ENCODE data around the gene CLEC4D.

Gene CLEC4D

GRCh38 chr12:8513256-8513655 is at the start of gene CLEC4D:
CLEC4D (plus strand) TSS chr12:8513503; CDS start chr12:8513733, 230 bp downstream.
- Mint-ChIP-seq H3K4me3 (no peak within 1 kb of the TSS), H3K4me1 (peaks cover 5% of the 10 kb centered on the region), H3K27me3 (ENCODE audit: low read depth) (no peaks in the 10 kb centered on the region), H3K36me3 (ENCODE audit: low read depth) (no peaks in the 10 kb centered on the region), H3K9me3 (no peaks in the 10 kb centered on the region), H3K27ac (no peak within 1 kb of the TSS)
- TF ChIP-seq CTCF (IDR thresholded peaks at IDR 0.05; ENCODE audit: unreplicated experiment in 3 of 3), result no peak

GRCh38 chr12:8465301-8465996 is 47.9 kb upstream of the CLEC4D start:
- peaks cover 4% of the 10 kb centered on the region for H3K4me1 Mint-ChIP-seq

GRCh38 chr12:8466241-8466640 is 47.1 kb upstream of the CLEC4D start:
- H3K4me1 Mint-ChIP-seq, result peaks cover 4% of the 10 kb centered on the region

More at GRCh38 chr12:8465301-8465996, 47.9 kb upstream of the CLEC4D start:
- Mint-ChIP-seq H3K4me3 (no peak overlapping the region), H3K36me3 (ENCODE audit: low read depth) (no peaks in the 10 kb centered on the region), H3K9me3 (peaks cover 10% of the 10 kb centered on the region), H3K27ac (no peak overlapping the region), H3K27me3 (ENCODE audit: low read depth) (no peaks in the 10 kb centered on the region)
- TF ChIP-seq CTCF (IDR thresholded peaks at IDR 0.05; ENCODE audit: unreplicated experiment in 3 of 3), result no peak

GRCh38 chr12:8471090-8471489 is 42.2 kb upstream of the CLEC4D start:
- TF ChIP-seq CTCF (IDR thresholded peaks at IDR 0.05; ENCODE audit: unreplicated experiment in 3 of 3), result no peak
- no peak overlapping the region for H3K4me3 Mint-ChIP-seq
- no peaks in the 10 kb centered on the region for H3K27me3 Mint-ChIP-seq (ENCODE audit: low read depth)
- no peaks in the 10 kb centered on the region for H3K4me1 Mint-ChIP-seq
- H3K27ac Mint-ChIP-seq, result no peak overlapping the region
- peaks cover 10% of the 10 kb centered on the region for H3K9me3 Mint-ChIP-seq
- H3K36me3 Mint-ChIP-seq (ENCODE audit: low read depth), result no peaks in the 10 kb centered on the region

More at GRCh38 chr12:8466241-8466640, 47.1 kb upstream of the CLEC4D start:
- H3K27me3 Mint-ChIP-seq (ENCODE audit: low read depth), result no peaks in the 10 kb centered on the region
- no peak for TF ChIP-seq CTCF (IDR thresholded peaks at IDR 0.05; ENCODE audit: unreplicated experiment in 3 of 3)
- H3K9me3 Mint-ChIP-seq, result peaks cover 10% of the 10 kb centered on the region
- H3K36me3 Mint-ChIP-seq (ENCODE audit: low read depth), result no peaks in the 10 kb centered on the region
- H3K4me3 Mint-ChIP-seq, result no peak overlapping the region
- no peak overlapping the region for H3K27ac Mint-ChIP-seq

- Mint-ChIP-seq H3K27me3 (ENCODE audit: low read depth) (no peaks in the 10 kb centered on the region), H3K4me1 (no peaks in the 10 kb centered on the region), H3K4me3 (no peak overlapping the region), H3K27ac (no peak overlapping the region), H3K9me3 (no peaks in the 10 kb centered on the region), H3K36me3 (ENCODE audit: low read depth) (no peaks in the 10 kb centered on the region)
- no peak for TF ChIP-seq CTCF (IDR thresholded peaks at IDR 0.05; ENCODE audit: unreplicated experiment in 3 of 3)
Measured at GRCh38 chr12:8475508-8476203, 37.6 kb upstream of the CLEC4D start.
